Measurements from ENCODE around the gene FAM53C.
A peak's percentile ranks its signal among the peaks of the same experiment; 100 is the strongest.
"Not testable (repeated sequence)": the region's sequence is repeated elsewhere in the genome, so short reads cannot be mapped to it uniquely, and the experiment has no call there.

The FAM53C gene

DNA sequence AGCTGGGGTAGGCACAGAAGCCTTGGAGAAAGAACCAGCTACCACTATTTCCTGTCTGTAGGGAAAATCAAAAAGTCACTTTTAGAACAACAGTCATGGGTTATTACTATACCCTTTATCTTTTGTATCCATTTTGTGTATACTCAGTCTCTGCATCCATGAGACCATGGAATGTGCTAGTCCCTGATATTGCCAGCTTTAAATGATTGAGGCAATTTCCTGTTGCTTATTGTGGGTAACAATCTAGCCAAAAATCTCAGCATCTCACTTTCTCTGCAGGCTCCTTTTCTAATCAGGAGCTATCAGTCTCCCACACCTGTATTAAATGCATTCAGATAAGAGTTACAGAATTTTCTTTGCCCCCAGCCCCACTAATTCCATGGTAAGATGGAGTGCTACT is 13.5 kb downstream of the FAM53C start:
- DNase-seq (ENCODE audit: low spot score): no peak

DNA sequence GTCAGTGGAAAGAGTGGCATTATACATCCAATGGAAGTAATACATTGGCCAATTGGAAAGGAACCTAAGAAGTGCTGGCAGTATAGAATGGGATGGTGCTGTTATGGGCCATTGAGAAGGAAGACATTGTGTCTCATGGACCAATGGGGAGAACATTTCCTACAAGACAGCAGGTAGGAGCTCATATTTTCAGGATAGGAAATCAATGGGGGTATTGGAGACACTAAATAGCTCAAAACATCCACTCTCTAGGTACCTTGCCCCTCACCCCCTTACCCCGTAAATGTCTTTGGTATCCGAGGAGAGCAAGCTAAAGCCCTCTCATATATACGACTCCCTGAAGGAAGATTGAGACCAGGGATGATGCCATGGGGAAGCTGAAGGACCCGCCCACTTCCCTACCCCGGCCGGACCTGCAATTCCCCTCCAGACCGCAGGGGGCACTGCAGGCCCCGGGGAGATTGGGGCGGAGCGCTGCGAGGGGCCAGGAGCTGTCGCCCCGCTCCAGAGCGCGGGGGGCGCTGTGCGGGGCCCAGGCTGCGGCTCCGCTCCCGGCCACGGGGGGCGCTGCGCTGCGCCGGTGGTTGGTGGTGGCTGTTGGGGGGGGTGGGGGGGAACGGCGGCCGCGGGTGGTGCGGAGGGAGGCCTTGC is 14.1 kb downstream of the FAM53C start, which contains the start of gene KDM3B:
KDM3B (plus strand) TSS at position 615 of the 651 bp plus-strand sequence. CDS start 111 bp downstream, outside the sequence.
- DNase-seq (ENCODE audit: low spot score): peak; percentile 71

DNA sequence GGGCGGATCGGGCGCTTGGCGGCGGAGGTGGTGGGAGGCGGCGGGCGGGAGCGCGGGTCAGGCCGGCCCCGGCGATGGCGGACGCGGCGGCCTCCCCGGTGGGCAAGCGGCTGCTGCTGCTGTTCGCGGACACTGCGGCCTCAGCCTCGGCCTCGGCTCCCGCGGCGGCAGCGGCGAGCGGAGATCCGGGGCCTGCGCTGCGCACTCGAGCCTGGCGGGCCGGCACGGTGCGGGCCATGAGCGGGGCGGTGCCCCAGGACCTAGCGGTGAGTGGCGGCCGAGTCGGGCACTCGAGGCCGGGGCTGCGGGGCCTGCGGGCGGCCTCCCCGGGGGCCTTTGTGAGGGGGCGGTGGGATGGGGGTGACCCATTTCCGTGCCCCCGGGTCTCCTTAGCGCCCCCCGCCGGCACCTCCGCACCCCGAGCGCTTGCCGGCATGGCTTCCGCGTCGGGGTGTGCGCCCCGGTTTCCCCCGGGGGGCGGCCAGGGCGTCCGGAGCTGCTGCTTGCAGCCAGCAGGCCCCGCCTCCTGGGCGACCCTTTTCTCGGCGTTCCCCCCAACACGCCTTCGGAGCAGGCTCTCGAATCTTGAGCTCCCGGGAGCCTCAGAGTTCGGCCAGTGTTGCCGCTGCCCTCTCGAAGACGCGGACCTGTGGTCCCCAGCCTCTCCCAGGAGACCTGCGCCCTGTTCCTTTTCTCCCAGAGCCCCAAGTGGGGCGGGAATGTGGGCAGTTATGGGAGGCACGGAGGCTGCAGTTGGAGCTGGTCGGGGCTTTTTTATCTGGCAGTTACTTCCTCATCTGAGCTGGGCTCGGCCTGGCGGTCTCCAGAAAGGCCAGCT is 14.9 kb downstream of the FAM53C start:
- peak; percentile 68 for DNase-seq (ENCODE audit: low spot score)

GRCh38 chr5:138353560-138354080 is 15.6 kb downstream of the FAM53C start:
- no peak for DNase-seq (ENCODE audit: low spot score)

DNA sequence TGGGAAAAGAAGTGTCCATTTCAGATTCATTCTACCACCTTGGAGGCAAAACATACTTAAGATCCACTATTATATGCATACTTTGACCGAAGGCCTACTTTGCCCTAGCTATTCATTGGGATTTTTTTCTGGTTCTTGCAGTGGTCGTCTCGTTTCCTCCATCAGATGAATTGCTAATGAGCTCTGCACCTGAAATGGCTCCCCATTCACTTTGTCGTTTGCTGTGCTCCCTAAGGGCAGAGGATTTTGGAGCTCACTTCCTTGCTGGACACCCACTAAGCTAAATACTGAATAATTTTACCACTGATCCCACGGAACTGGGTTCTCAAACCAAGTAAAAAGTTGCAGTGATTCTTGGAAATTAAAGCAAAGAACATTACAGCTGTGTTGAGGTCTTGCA is 16.3 kb downstream of the FAM53C start:
- DNase-seq (ENCODE audit: low spot score): no peak

GRCh38 chr5:138354926-138355378 is 16.9 kb downstream of the FAM53C start:
- DNase-seq (ENCODE audit: low spot score): peak; percentile 85

DNA sequence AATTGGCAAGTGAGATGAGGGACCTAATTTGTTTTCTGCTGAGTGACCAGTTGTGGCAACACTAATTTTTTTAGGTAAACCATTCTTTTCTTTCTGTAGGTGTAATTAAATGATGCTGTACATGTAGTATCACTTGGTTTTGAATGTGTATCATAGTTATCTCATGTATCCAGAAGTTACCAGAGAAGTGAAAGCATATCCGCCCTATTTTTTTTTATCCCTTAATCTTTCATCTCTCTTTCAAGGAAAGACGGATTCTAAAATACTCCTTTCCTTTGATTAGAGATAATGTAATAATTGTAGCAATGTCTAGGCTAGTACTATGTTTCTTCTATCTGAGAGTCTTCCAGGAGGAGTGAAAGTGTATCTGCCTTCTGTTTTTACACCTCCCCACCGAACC is 21.6 kb downstream of the FAM53C start:
- no peak for DNase-seq (ENCODE audit: low spot score)

DNA sequence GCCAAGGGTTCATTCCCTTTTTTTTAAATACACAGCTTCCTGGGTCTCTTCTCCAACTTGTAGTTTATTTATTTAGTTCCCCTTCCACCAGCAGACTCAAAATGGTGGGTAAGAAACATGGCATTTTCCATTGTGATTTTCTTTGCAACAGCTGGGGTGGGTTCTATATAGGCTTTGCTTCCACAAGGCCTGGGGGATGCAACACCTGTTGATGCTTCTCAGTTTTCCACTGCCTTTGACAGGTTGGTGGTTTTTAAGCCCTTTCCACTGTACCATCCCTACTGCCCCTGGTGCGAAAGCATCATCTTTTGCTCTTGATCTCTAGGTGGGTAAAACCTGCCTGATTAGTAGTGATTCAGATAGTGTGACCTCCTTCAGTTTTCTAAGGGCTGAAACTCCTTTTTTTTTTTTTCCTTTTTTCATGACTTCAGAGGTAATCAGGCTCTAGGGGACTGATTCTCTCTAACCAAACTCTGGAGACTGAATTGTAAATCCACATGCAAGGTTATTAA is 22.9 kb downstream of the FAM53C start:
- no peak for DNase-seq (ENCODE audit: low spot score)

GRCh38 chr5:138364576-138364975 is 26.5 kb downstream of the FAM53C start:
- no peak for DNase-seq (ENCODE audit: low spot score)

- DNase-seq (ENCODE audit: low spot score): no peak
These were observed 28.7 kb downstream of the FAM53C start for GRCh38 chr5:138366632-138367382.

DNA sequence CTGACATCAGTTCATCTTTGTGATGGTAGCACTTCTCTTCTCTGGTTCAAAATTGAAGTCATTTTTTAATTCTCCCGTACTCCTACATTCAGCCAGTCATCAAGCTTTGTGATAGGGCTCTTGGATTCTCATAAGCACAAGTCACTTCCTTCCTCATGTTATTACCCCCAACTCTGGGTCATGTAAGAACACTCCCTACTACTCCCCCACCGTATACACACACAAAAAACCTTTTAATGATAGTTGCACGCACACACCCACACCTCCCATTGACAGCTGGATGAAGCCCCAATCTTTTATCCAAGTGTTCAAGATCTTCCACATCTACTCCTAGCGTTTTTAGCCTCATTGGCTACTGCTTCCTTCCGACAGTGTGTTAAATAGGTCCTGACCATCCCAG is 31.2 kb downstream of the FAM53C start:
- no peak for DNase-seq (ENCODE audit: low spot score)

- DNase-seq (ENCODE audit: low spot score): no peak
These were observed 31.6 kb downstream of the FAM53C start for GRCh38 chr5:138369706-138370105.

- no peak for DNase-seq (ENCODE audit: low spot score)
These were observed 32.5 kb downstream of the FAM53C start for GRCh38 chr5:138370537-138370936.

DNA sequence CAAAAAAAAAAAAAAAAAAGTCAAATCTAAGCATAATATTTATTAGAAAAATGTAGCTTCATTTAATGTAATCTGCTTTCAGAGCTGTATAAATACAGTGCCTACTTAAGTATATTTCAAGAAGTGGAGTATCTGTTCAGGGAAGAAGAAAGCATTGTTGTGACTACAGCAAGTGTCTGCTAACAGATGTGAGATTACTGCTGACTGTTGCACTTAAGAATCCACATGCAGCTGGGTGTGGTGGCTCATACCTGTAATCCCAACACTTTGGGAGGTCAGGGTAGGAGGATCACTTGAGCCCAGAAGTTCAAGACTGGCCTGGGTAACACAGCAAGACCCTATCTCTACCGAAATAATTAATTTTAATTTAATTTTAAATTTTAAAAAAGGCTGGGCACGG is 33.4 kb downstream of the FAM53C start:
- DNase-seq (ENCODE audit: low spot score): no peak

DNA sequence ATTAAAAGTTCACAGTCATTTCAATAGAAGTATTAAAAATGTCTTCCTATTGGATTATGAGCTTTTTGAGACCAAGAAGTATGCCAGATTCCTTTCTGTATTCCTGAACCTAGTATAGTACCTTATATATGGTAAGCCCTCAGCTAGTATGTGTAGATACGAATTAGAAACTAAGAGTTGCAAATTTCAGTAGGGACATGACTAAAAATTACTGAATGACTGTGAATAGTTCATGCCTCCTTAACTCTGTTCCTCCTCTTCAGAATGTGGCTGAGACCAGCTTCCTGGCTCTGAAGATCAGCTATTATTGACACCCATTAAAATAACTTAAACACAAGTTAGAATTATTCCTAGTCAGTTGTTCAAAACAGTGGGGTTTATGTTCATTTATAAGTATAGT is 34.2 kb downstream of the FAM53C start:
- no peak for DNase-seq (ENCODE audit: low spot score)

GRCh38 chr5:138372653-138373052 is 34.6 kb downstream of the FAM53C start:
- DNase-seq (ENCODE audit: low spot score): no peak

DNA sequence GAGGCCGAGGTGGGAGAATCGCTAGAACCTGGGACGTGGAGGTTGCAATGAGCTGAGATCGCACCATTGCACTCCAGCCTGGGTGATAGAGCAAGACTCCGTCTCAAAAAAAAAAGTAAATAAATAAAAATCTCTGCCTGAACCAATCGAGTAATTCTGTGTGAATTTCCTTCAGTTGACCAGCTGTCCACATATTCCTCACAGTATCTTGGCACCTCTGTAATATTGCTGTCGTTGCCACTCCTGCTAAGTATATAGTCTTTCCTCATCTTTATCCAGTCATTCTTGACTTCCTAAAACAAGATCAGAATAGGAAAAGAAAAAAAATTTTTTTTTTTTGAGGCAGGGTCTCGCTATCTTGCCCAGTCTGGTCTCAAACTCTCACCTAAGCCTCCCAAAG is 44.3 kb downstream of the FAM53C start:
- DNase-seq (ENCODE audit: low spot score): no peak

- no peak for DNase-seq (ENCODE audit: low spot score)
These were observed 47.6 kb downstream of the FAM53C start for GRCh38 chr5:138385660-138386059.

DNA sequence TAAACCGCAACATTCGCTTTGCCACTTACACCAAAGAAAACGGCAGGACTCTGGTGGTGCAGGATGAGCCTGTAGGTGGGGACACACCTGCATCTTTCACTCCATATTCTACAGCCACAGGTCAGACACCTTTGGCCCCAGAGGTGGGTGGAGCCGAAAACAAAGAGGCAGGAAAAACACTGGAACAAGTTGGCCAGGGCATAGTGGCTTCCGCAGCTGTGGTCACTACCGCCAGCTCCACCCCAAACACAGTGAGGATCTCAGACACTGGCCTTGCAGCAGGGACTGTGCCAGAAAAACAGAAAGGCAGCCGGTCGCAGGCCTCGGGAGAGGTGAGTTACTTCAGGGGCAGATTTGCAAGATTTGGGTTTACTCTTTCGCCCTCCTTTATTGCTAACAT is 48.2 kb downstream of the FAM53C start:
- no peak for DNase-seq (ENCODE audit: low spot score)

GRCh38 chr5:138389332-138389731 is 51.3 kb downstream of the FAM53C start:
- DNase-seq (ENCODE audit: low spot score): no peak

GRCh38 chr5:138389911-138390310 is 51.8 kb downstream of the FAM53C start:
- DNase-seq (ENCODE audit: low spot score): not testable (repeated sequence)

DNA sequence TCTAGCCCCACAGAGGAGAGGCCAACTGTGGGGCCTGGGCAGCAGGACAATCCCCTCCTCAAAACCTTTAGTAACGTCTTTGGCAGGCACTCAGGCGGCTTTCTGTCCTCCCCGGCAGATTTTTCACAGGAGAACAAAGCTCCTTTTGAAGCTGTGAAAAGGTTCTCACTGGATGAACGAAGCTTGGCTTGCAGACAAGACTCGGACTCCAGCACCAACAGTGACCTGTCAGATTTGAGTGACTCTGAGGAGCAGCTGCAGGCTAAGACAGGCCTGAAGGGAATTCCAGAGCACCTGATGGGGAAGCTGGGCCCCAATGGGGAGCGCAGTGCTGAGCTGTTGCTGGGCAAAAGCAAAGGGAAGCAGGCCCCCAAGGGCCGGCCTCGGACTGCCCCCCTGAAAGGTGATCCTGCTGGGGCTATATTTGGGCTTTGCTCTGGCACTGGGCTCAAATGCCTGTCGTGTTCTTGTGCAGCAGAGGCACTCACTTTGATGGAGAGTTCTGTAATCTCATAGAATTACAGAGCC is 53.9 kb downstream of the FAM53C start:
- peak; percentile 19 for DNase-seq (ENCODE audit: low spot score)
